K562 (cell line): Measurements from ENCODE around the gene DTNBP1. TPM values are rescaled to one million over a fixed set of nuclear protein-coding genes. Genes with fewer than 3 reads are reported as not detected.
A peak's percentile ranks its signal among the peaks of the same experiment; 100 is the strongest.

Source experiments
- ATF7 ChIP-seq: fragments of 450-650 bp; IDR thresholded peaks from 2 replicates; pipeline ENCODE4 v1.7.1; 2014; ENCODE audit warnings: mild to moderate bottlenecking, moderate library complexity
- BMI1 ChIP-seq: fragments of 150-350 bp; IDR thresholded peaks from 2 replicates; pipeline ENCODE4 v1.6.1; 2014; ENCODE audit warnings: low read length
- CBX1 ChIP-seq: sonication (generic); IDR thresholded peaks from 2 replicates; pipeline ENCODE4 v1.6.1; 2016; ENCODE audit warnings: antibody characterized with exemption, low read depth, mild to moderate bottlenecking
- CBX3 ChIP-seq, 2 experiments: IDR thresholded peaks; 1 replicate in 1 of 2; 2 replicates in 1 of 2; pipeline ENCODE4 v1.6.1; 2012; ENCODE audit warnings: inconsistent platforms in 2 of 2, low read length in 2 of 2, borderline replicate concordance in 1 of 2, control low read depth in 1 of 2
- CREB1 ChIP-seq, 2 experiments: sonication (generic) in 1 of 2; formaldehyde crosslinking in 1 of 2; IDR thresholded peaks; 2 replicates each; pipeline versions ENCODE4 v1.6.1 to v1.8.0; 2012 to 2022; ENCODE audit warnings: inconsistent platforms in 1 of 2, mild to moderate bottlenecking in 1 of 2, missing genetic modification reagents in 1 of 2, moderate library complexity in 1 of 2
- E2F1 ChIP-seq: sonication (generic); formaldehyde crosslinking; IDR thresholded peaks from 2 replicates; pipeline ENCODE4 v1.8.1; 2023; ENCODE audit warnings: mild to moderate bottlenecking, missing genetic modification reagents, moderate library complexity
- FOXA1 ChIP-seq: fragments of 450-650 bp; IDR thresholded peaks from 2 replicates; pipeline ENCODE4 v1.6.1; 2016; ENCODE audit warnings: mild to moderate bottlenecking, borderline replicate concordance
- FOXP1 ChIP-seq: sonication (generic); formaldehyde crosslinking; IDR thresholded peaks from 2 replicates; pipeline ENCODE4 v1.8.0; 2022; ENCODE audit warnings: mild to moderate bottlenecking, missing genetic modification reagents
- GTF2E2 ChIP-seq: fragments of 200-800 bp; sonication (Bioruptor generic); IDR thresholded peaks from 2 replicates; pipeline ENCODE4 v1.6.1; 2016; ENCODE audit warnings: missing genetic modification characterization, missing compliant biosample characterization
- HLTF ChIP-seq: fragments of 450-650 bp; IDR thresholded peaks from 2 replicates; pipeline ENCODE4 v1.6.1; 2016
- NBN ChIP-seq: fragments of 450-650 bp; IDR thresholded peaks from 2 replicates; pipeline ENCODE4 v1.6.1; 2016; ENCODE audit warnings: low read depth, mild to moderate bottlenecking
- NCOA1 ChIP-seq: fragments of 450-650 bp; IDR thresholded peaks from 2 replicates; pipeline ENCODE4 v1.6.1; 2016; ENCODE audit warnings: low read depth
- POLR2AphosphoS2 ChIP-seq: IDR thresholded peaks from 2 replicates; pipeline ENCODE4 v1.6.1; 2012; ENCODE audit warnings: low read length, improper control_type of control experiment
- PTTG1 ChIP-seq: fragments of 450-650 bp; IDR thresholded peaks from 2 replicates; pipeline ENCODE4 v1.6.1; 2016; ENCODE audit warnings: low read depth, mild to moderate bottlenecking, missing genetic modification characterization, missing compliant biosample characterization
- RNF219 ChIP-seq: fragments of 250-450 bp; sonication (Bioruptor Pico); IDR thresholded peaks from 2 replicates; pipeline ENCODE4 v1.5.0; 2022; ENCODE audit warnings: mild to moderate bottlenecking
- SMAD3 ChIP-seq: fragments of 450-650 bp; formaldehyde crosslinking; conservative IDR thresholded peaks from 2 replicates; pipeline ENCODE4 v1.4.0; 2020; ENCODE audit warnings: mild to moderate bottlenecking
- SNAPC5 ChIP-seq: fragments of 250-450 bp; sonication (Bioruptor Pico); IDR thresholded peaks from 2 replicates; pipeline ENCODE4 v1.8.0; 2021; ENCODE audit warnings: moderate library complexity, mild to moderate bottlenecking, inconsistent platforms
- SP1 ChIP-seq: sonication (generic); formaldehyde crosslinking; IDR thresholded peaks from 2 replicates; pipeline ENCODE4 v1.8.1; 2022; ENCODE audit warnings: mild to moderate bottlenecking, missing genetic modification reagents
- STAT5A ChIP-seq: IDR thresholded peaks from 2 replicates; pipeline ENCODE4 v1.6.1; 2012; ENCODE audit warnings: low read length, inconsistent platforms, borderline replicate concordance
- YY1 ChIP-seq, 3 experiments: IDR thresholded peaks; 2 replicates each; pipeline ENCODE4 v1.6.1; 2011; ENCODE audit warnings: low read length in 2 of 3, mild to moderate bottlenecking in 2 of 3, moderate library complexity in 2 of 3, borderline replicate concordance in 1 of 3, control low read depth in 1 of 3, low read depth in 1 of 3; ENCODE audit not compliant: insufficient read depth in 3 of 3, insufficient replicate concordance in 2 of 3, control insufficient read depth in 1 of 3, insufficient read length in 1 of 3; ENCODE audit errors: extremely low read depth in 1 of 3
- ZBTB9 ChIP-seq: fragments of 450-650 bp; formaldehyde crosslinking; IDR thresholded peaks from 2 replicates; pipeline ENCODE4 v1.4.0; 2020; ENCODE audit warnings: mild to moderate bottlenecking, moderate library complexity
- ZNF311 ChIP-seq: fragments of 250-450 bp; sonication (Bioruptor Pico); IDR thresholded peaks from 2 replicates; pipeline ENCODE4 v1.4.0; 2020; ENCODE audit warnings: mild to moderate bottlenecking, moderate library complexity
- ZNF583 ChIP-seq: fragments of 250-450 bp; sonication (Bioruptor Pico); IDR thresholded peaks from 2 replicates; pipeline ENCODE4 v1.4.0; 2020
- ZNF830 ChIP-seq: fragments of 250-450 bp; sonication (Bioruptor Pico); IDR thresholded peaks from 2 replicates; pipeline ENCODE4 v1.5.0; 2021; ENCODE audit warnings: mild to moderate bottlenecking
- polyA plus RNA-seq, 8 experiments: library from polyadenylated mRNA; depleted of rRNA in 4 of 8; stranded (reverse) in 5 of 8; unstranded in 3 of 8; fragments of >200 nt; fragmentation: Nextera tagmentation in 2 of 8; fragmentation: Illumina TruSeq in 1 of 8; extraction: Ambion mirVana in 2 of 8; extraction: Trizol in 1 of 8; gene quantifications; 2 replicates each; pipeline versions ENCODE4 v1.2.1 to v1.2.3, GENCODE V29; 2011 to 2014; ENCODE audit warnings: inconsistent platforms in 1 of 8, missing spikeins in 1 of 8
- total RNA-seq, 7 experiments: library from RNA; depleted of rRNA in 6 of 7; stranded (reverse); fragments of >200 nt in 6 of 7; fragmentation: Illumina TruSeq in 2 of 7; extraction: Trizol in 2 of 7; gene quantifications; 2 replicates each; pipeline versions ENCODE4 v1.2.1 to v1.2.3, GENCODE V29; 2011 to 2021; ENCODE audit warnings: low replicate concordance in 1 of 7

Gene DTNBP1
- total and polyA plus RNA-seq, 9 of the 15 experiments (the other 6 are each of a cell fraction or from before 2014, with no cell fraction given) = 16.7 to 54.5 (median 21.4) TPM

- TF ChIP-seq ZBTB9 (CRISPR knock-in tag) (peak; percentile 84), SNAPC5 (CRISPR knock-in tag) (no peak), SMAD3 (0 out of 2 replicates have a peak, but pooled peaks have one; percentile 23), POLR2AphosphoS2 (no peak), FOXA1 (no peak), E2F1 (peak; percentile 79; the same call in 1 of the 2 replicates), ATF7 (peak; percentile 42), ZNF583 (peak; percentile 14; the same call in 1 of the 2 replicates), YY1 (IDR thresholded peaks at IDR 0.05; ENCODE audit: borderline replicate concordance in 1 of 3, control insufficient read depth in 1 of 3, extremely low read depth in 1 of 3, insufficient read depth in 3 of 3, insufficient read length in 1 of 3, insufficient replicate concordance in 2 of 3, low read depth in 1 of 3, low read length in 2 of 3) (peak in 1 of 3 experiments; percentile 56), CREB1 (IDR thresholded peaks at IDR 0.05) (0 out of 2 replicates have a peak, but pooled peaks have one; percentile 21), CREB1 (CRISPR knock-in tag; IDR thresholded peaks at IDR 0.05) (peak; percentile 63; the same call in 1 of the 2 replicates), STAT5A (no peak), FOXP1 (no peak), ZNF830 (CRISPR knock-in tag) (no peak), ZNF311 (no peak), PTTG1 (tag) (no peak), CBX1 (peak; percentile 37; the same call in 1 of the 2 replicates), HLTF (0 out of 2 replicates have a peak, but pooled peaks have one; percentile 27), BMI1 (no peak), NCOA1 (peak; percentile 18; the same call in 1 of the 2 replicates), NBN (no peak), SP1 (CRISPR knock-in tag) (peak; percentile 25; the same call in 1 of the 2 replicates), GTF2E2 (tag) (no peak), CBX3 (IDR thresholded peaks at IDR 0.05; ENCODE audit: borderline replicate concordance in 1 of 2, low read length in 2 of 2) (no peak), RNF219 (CRISPR knock-in tag) (no peak)
Measured at GRCh38 chr6:15662326-15663129, at the start of gene DTNBP1 (continued).
